Activated CD8-positive, alpha-beta memory T cell treated with anti-CD3 and anti-CD28 coated beads for 1 hour (primary cell): ENCODE measurements around the gene ANO1.
"Not testable (repeated sequence)": the region's sequence is repeated elsewhere in the genome, so short reads cannot be mapped to it uniquely, and the experiment has no call there.

Source experiments
- DNase-seq, 2 donors: peaks; one replicate each; pipeline ENCODE4 v3.0.0-alpha.2; 2020; ENCODE audit warnings: low read depth in 1 of 2; ENCODE audit errors: extremely low read depth in 1 of 2

ANO1 gene

DNA sequence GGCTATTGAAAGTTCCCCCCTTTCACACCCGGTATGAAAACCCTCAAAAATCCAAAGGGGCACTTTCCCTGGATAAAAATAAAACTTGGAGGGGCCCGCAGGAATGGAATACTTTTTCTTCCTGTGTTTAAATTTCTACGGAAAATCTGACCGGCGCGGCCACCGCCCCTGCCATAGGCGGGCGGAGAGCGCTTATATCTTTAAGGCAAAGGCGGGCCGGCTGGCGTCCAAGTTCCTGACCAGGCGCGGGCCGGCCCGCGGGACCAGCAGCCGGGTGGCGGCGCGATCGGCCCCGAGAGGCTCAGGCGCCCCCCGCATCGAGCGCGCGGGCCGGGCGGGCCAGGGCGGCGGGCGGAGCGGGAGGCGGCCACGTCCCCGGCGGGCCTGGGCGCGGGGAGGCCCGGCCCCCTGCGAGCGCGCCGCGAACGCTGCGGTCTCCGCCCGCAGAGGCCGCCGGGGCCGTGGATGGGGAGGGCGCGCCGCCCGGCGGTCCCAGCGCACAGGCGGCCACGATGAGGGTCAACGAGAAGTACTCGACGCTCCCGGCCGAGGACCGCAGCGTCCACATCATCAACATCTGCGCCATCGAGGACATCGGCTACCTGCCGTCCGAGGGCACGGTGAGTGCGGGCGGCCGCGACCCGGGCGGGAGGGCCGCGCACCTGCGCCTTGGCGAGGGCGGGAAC lies at the start of gene ANO1:
ANO1 (plus strand) TSS at position 223 of the 686 bp plus-strand sequence; CDS start at position 513, 290 bp downstream.
- DNase-seq = no peak

- no peak for DNase-seq
Observed at GRCh38 chr11:70029115-70029860, 48.8 kb upstream of the ANO1 start.

GRCh38 chr11:70029861-70030380 lies 48.2 kb upstream of the ANO1 start:
- DNase-seq = no peak

DNA sequence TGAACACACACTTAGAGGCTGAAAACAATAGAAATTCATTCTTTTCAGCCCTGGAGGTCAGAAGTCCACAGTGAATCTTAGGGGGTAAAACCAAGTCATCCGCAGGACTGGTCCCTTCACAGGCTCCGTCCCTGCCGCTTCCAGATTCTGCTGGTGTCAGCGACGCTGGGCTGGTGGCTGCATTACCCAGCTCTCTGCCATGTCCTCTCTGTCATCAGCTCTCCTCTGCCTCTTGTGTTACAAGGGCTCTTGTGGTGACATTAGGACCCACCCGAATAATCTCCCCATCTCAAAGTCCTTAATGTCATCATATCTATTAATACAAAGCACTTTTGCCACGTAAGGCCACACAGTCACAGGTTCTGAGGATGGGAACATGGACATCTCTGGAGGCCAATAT lies 47.7 kb upstream of the ANO1 start:
- DNase-seq = no peak

GRCh38 chr11:70031631-70032469 lies 46.3 kb upstream of the ANO1 start:
- no peak for DNase-seq

DNA sequence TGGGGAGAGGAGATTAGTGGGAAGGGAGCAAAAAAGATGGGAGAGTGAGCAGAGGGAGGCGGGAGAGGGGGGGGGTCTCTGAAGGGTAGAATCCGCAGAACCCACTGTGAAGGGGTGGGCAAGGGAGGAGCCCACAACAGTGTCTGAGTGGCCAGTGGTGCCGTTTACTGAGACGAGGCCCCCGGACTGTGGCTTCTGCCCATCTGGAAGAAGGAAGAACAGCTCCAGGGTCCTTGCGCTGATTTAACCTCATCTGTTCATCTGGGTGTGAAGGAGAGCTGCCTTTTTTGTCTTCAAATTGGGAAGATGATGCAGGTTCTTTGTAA lies 45.7 kb upstream of the ANO1 start:
- DNase-seq = no peak

DNA sequence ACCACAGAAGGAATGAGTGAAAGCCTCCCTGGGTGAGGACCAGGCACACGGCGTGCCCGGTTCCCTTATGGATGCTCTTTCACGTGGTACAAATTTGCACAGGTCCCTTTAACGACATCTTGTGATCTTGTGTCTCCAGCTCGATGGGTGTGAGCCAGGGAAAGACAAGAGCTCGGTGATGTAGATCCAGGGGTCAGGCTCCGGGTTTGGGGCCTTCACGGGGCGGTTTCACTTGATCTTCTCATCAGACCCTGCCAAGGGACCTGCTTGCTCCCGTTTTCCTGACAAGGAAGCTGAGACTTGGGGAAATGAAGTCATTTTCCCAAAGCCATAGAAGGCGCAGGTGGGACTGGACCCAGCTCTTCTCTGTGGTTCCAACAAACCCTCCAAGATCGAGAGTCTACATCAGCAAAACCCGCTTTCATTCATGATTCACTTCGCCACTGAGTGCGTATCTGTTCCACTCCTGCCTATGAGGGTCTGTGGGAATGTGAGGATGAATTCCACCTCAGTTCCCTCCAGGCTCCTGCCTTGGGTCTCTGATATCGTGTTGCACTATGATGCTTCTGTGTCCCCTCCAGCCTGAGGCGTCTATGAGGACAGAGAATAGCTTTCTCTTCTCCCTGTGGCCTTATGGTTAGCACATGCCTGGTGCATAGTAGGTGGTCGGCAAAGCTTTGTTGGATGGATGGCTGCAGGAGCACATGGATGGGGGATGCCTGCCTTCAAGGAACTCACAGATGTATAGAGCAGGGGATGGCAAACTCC lies 45.0 kb upstream of the ANO1 start:
- no peak for DNase-seq

GRCh38 chr11:70033711-70034070 lies 44.4 kb upstream of the ANO1 start:
- DNase-seq = no peak

DNA sequence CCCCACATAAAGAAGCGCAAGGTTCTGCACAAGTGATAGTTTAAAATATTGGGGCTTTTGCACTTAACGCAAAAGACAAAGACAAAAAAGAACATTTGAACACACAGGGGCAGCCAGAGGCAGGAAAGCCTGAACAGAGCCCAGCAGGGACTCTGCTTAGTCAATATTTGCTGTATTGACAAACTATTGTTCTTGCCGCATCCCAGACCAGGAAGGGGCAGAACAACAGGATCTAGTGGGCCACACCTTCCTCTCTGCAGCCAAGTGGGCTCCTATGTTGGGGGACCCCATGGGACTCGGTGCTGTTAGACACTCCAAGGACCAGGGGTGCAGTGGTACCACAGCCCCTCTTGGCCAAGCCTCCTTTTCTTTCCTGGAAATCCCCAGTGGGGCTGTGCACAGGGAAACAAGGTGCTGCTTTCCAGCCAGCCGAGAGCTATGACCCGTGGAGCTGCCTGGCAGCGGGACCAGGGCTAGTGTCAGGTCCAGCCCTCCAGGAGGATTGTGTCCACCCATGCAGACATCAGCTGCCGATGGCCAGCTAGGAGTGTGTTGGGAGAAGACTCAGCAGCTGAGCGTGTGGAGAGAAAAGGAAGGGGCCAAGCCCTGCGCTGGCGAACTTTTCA lies 43.3 kb upstream of the ANO1 start:
- no peak for DNase-seq

DNA sequence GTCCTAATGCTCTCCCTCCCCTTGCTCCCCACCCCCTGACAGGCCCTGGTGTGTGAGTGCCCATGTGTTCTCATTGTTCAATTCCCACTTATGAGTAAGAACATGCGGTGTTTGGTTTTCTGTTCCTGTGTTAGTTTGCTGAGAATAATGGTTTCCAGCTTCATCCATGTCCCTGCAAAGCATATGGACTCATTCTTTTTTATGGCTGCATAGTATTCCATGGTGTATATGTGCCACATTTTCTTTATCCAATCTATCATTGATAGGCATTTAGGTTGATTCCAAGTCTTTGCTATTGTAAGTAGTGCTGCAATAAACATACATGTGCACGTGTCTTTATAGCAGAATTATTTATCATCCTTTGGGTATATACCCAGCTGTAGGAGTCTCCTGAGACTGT lies 42.5 kb upstream of the ANO1 start:
- DNase-seq = not testable (repeated sequence)

- no peak for DNase-seq
Observed at GRCh38 chr11:70036971-70037882, 40.9 kb upstream of the ANO1 start.

- DNase-seq = no peak
Observed at GRCh38 chr11:70038034-70038834, 39.9 kb upstream of the ANO1 start.

DNA sequence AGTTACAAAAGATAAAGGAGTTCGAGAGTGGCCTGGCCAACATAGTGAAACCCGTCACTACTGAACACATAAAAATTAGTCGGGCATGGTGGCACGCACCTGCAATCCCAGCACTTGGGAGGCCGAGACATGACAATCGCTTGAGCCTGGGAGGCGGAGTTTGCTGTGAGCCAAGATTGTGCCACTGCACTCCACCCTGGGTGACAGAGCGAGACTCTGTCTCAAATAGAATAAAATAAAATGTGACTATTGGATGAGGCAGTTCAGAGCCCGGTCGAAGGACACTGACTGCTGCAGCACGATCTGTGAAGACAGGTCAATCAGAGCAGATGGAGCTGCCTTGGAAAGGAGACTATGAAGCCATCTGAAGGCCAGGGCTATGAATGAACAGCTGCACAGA lies 37.7 kb upstream of the ANO1 start:
- no peak for DNase-seq

DNA sequence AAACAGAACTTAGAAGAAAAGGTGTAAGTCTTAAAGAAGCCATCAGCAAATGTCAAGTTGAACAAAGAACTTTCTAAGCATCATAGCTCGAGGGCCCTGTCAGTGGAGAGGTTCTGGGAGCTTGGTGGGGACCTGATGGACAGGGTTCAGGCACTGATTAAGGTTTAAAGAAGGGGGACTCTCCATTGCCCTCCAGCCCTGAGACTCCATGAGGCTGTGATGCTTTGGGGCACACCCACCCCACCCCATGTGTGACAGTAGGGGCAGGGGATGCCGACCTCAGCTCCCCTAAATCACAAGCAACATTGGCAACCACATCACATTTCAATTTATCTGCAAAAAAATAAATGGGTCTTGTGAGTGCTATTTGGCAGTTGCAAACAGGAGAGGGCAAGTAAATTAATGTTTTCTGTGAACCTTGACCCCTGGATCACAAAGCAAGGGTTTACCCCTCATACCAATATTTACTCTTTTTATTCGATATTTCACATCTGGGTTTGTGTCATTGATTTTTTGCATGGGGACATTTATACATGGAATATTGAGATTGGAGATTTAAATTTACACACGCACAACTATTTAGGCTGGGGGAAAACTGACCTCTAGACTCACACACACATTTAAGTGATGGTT lies 37.1 kb upstream of the ANO1 start:
- no peak for DNase-seq

DNA sequence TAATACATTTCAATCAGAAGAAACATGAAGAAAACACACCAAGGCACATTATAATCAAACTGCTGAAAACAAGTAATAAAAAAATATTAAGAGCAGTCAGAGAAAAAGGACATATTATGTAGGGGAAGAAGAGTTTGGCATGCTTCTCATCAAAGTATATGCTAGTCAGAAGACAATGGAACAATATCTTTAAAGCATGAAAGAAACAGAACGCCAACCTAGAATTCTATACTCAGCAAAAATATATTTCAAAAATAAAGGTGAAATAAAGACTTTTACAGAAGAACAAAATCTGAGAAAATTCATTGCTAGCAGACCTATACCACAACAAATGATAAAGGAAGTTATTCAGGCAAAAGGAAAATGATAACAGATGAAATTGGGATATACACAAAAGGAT lies 34.6 kb upstream of the ANO1 start:
- no peak for DNase-seq

DNA sequence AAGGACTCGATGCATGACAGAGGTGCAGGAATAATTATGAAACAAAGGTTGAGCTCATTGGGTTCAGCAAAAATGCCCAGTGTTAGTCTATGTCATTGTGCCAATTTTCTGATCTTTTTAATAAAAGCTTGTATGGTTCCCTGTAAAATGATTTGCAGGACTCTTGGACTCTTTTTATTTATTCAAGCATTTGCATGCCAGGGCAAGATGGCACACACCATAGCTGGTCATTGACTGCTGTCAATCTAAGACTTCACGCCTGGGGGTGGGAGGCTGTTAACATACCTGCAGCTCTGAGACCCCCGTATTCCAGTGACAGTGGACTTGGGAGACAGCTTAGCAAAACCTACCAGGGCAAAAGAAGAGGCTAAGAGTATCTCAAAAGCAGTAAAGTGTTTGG lies 32.0 kb upstream of the ANO1 start:
- no peak for DNase-seq

- no peak for DNase-seq
Observed at GRCh38 chr11:70048279-70049024, 29.7 kb upstream of the ANO1 start.
